IMR-90 (cell line): Measurements from ENCODE around the gene IL36B.

Experiments
- BHLHE40 ChIP-seq: fragments of 150-350 bp; IDR thresholded peaks from 2 replicates; pipeline ENCODE4 v1.6.1; 2016; ENCODE audit warnings: mild to moderate bottlenecking, low read depth, low read length
- CEBPB ChIP-seq: IDR thresholded peaks from 2 replicates; pipeline ENCODE4 v1.6.1; 2012; ENCODE audit warnings: low read depth, low read length, improper control_type of control experiment
- CHD1 ChIP-seq: IDR thresholded peaks from 2 replicates; pipeline ENCODE4 v1.6.1; 2012; ENCODE audit warnings: low read depth, low read length, improper control_type of control experiment
- ELK1 ChIP-seq: fragments of 150-350 bp; IDR thresholded peaks from 2 replicates; pipeline ENCODE4 v1.6.1; 2016; ENCODE audit warnings: low read depth, mild to moderate bottlenecking, low read length, moderate library complexity, borderline replicate concordance
- MAFK ChIP-seq: IDR thresholded peaks from 2 replicates; pipeline ENCODE4 v1.6.1; 2012; ENCODE audit warnings: low read depth, low read length, improper control_type of control experiment
- MXI1 ChIP-seq: IDR thresholded peaks from 2 replicates; pipeline ENCODE4 v1.6.1; 2012; ENCODE audit warnings: low read depth, mild to moderate bottlenecking, low read length, moderate library complexity, borderline replicate concordance
- NFE2L2 ChIP-seq: fragments of 150-350 bp; IDR thresholded peaks from 2 replicates; pipeline ENCODE4 v1.6.1; 2016; ENCODE audit warnings: low read depth, mild to moderate bottlenecking, low read length
- POLR2A ChIP-seq: IDR thresholded peaks from 2 replicates; pipeline ENCODE4 v1.6.1; 2012; ENCODE audit warnings: mild to moderate bottlenecking, low read depth, low read length
- RAD21 ChIP-seq: IDR thresholded peaks from 2 replicates; pipeline ENCODE4 v1.6.1; 2012; ENCODE audit warnings: low read length, improper control_type of control experiment
- RFX5 ChIP-seq: IDR thresholded peaks from 2 replicates; pipeline ENCODE4 v1.8.0; 2012; ENCODE audit warnings: low read depth, mild to moderate bottlenecking, low read length, moderate library complexity
- SMC3 ChIP-seq: fragments of 150-350 bp; IDR thresholded peaks from 2 replicates; pipeline ENCODE4 v1.6.1; 2016; ENCODE audit warnings: low read depth, mild to moderate bottlenecking, antibody characterized with exemption, low read length, moderate library complexity
- USF2 ChIP-seq: fragments of 150-350 bp; IDR thresholded peaks from 2 replicates; pipeline ENCODE4 v1.6.1; 2017; ENCODE audit warnings: mild to moderate bottlenecking, antibody characterized with exemption, low read length, low read depth
- TF ChIP-seq, protein P1 (sequence below): conservative IDR thresholded peaks from 2 replicates; pipeline ENCODE4 v1.5.1; 2012; ENCODE audit warnings: mild to moderate bottlenecking, low read depth, low read length, improper control_type of control experiment

DNA sequence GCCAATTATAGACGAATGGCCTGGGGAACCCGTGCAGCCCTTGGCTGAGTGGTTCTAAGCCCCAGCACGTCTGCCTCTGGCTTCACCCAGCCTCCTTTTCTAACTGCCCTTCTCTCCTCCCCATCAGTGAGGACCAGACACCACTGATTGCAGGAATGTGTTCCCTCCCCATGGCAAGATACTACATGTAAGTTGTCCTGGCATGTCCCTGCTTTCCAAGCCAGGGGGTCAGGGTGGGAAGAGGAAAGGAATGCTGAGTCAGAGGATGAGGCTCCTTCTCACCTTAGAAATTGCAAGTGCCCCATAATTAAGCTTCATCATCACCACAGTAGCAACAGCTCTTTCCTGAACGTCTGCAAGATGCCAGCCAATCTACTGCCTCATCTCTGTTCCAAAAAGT, 19.9 kb upstream of the IL36B start:
- TF ChIP-seq POLR2A = no peak
- TF ChIP-seq, protein P1, sequence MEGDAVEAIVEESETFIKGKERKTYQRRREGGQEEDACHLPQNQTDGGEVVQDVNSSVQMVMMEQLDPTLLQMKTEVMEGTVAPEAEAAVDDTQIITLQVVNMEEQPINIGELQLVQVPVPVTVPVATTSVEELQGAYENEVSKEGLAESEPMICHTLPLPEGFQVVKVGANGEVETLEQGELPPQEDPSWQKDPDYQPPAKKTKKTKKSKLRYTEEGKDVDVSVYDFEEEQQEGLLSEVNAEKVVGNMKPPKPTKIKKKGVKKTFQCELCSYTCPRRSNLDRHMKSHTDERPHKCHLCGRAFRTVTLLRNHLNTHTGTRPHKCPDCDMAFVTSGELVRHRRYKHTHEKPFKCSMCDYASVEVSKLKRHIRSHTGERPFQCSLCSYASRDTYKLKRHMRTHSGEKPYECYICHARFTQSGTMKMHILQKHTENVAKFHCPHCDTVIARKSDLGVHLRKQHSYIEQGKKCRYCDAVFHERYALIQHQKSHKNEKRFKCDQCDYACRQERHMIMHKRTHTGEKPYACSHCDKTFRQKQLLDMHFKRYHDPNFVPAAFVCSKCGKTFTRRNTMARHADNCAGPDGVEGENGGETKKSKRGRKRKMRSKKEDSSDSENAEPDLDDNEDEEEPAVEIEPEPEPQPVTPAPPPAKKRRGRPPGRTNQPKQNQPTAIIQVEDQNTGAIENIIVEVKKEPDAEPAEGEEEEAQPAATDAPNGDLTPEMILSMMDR = no peak
- no peak for TF ChIP-seq CEBPB
- no peak for TF ChIP-seq MAFK
- no peak for TF ChIP-seq BHLHE40
- no peak for TF ChIP-seq USF2
- TF ChIP-seq ELK1 = no peak
- no peak for TF ChIP-seq NFE2L2
- no peak for TF ChIP-seq CHD1
- TF ChIP-seq RAD21 = no peak
- TF ChIP-seq RFX5 = no peak
- no peak for TF ChIP-seq MXI1
- TF ChIP-seq SMC3 = no peak
